CD4-positive, alpha-beta T cell (primary cell): Measurements from ENCODE around the gene ANO9. TPM values are rescaled to one million over a fixed set of nuclear protein-coding genes. Genes with fewer than 3 reads are reported as not detected.

Experiments
- ATAC-seq: fragments of 200-7000 bp; cut with Tn5 transposase; one replicate; pipeline ENCODE4 v1.10.0; 2022; ENCODE audit warnings: mild to moderate bottlenecking; ENCODE audit not compliant: poor library complexity
- CTCF ChIA-PET: fragments of 350-600 bp; sonication (Branson Sonifier 250); formaldehyde crosslinking; loops from one replicate; lab custom pipeline; 2021; ENCODE audit warnings: antibody characterized with exemption, inconsistent platforms; lab: Charles Lee
- POLR2A ChIA-PET: fragments of 350-600 bp; sonication (Branson Sonifier 250); formaldehyde crosslinking; loops from one replicate; lab custom pipeline; 2021; ENCODE audit warnings: antibody characterized with exemption, inconsistent platforms; lab: Charles Lee
- DNase-seq, 14 experiments: peaks; one replicate each; pipeline ENCODE4 v3.0.0-alpha.2; 2013 to 2020; ENCODE audit warnings: mixed read lengths in 2 of 14
- H3K27ac ChIP-seq, 2 donors: one replicate each; pipeline versions ENCODE4 v1.5.1 to v1.7.0; 2013; ENCODE audit warnings: low read length in 2 of 2, low read depth in 1 of 2, mild to moderate bottlenecking in 1 of 2
- H3K27me3 ChIP-seq, 2 experiments: 1 replicate in 1 of 2; 2 replicates in 1 of 2; pipeline versions ENCODE4 v1.6.1 to v1.7.0; 2013; ENCODE audit warnings: low read length in 2 of 2, control low read depth in 1 of 2, mild to moderate bottlenecking in 1 of 2, moderate library complexity in 1 of 2; ENCODE audit not compliant: insufficient read depth in 2 of 2, control insufficient read depth in 1 of 2
- H3K36me3 ChIP-seq: one replicate; pipeline ENCODE4 v1.6.1; 2013; ENCODE audit warnings: low read length, control low read depth; ENCODE audit not compliant: insufficient read depth
- H3K4me1 ChIP-seq: one replicate; pipeline ENCODE4 v1.6.1; 2013; ENCODE audit warnings: low read length, control low read depth; ENCODE audit not compliant: insufficient read depth
- H3K4me3 ChIP-seq: one replicate; pipeline ENCODE4 v1.5.1; 2013; ENCODE audit warnings: mild to moderate bottlenecking, low read length, moderate library complexity
- H3K9me3 ChIP-seq, 2 experiments: 1 replicate in 1 of 2; 2 replicates in 1 of 2; pipeline versions ENCODE4 v1.6.1 to v1.7.0; 2013; ENCODE audit warnings: low read length in 2 of 2, mild to moderate bottlenecking in 2 of 2, control low read depth in 1 of 2, moderate library complexity in 1 of 2; ENCODE audit not compliant: control insufficient read depth in 1 of 2, insufficient read depth in 1 of 2
- H3K27ac Mint-ChIP-seq: one replicate; pipeline ENCODE4 v1.8.0; 2020; ENCODE audit warnings: mixed read lengths
- H3K27me3 Mint-ChIP-seq: one replicate; pipeline ENCODE4 v1.8.0; 2021; ENCODE audit warnings: mixed read lengths
- H3K36me3 Mint-ChIP-seq: one replicate; pipeline ENCODE4 v1.8.0; 2021; ENCODE audit warnings: low read depth, mixed read lengths
- H3K4me1 Mint-ChIP-seq: one replicate; pipeline ENCODE4 v1.8.0; 2021; ENCODE audit warnings: low read depth, mixed read lengths
- H3K4me3 Mint-ChIP-seq: one replicate; pipeline ENCODE4 v1.8.0; 2020; ENCODE audit warnings: mild to moderate bottlenecking, mixed read lengths
- H3K9me3 Mint-ChIP-seq: one replicate; pipeline ENCODE4 v1.8.0; 2020; ENCODE audit warnings: mixed read lengths
- CTCF ChIP-seq: fragments of 200-600 bp; IDR thresholded peaks from one replicate; pipeline ENCODE4 v1.8.0; 2022; ENCODE audit warnings: antibody characterized with exemption, mild to moderate bottlenecking
- intact Hi-C, 2 experiments: fragments of 100-400 bp; cut with DNase I in 1 of 2; cut with micrococcal nuclease in 1 of 2; formaldehyde crosslinking; loops; one replicate each; pipeline versions ENCODE4 v1.15.1 to v1.9.0; 2023 to 2025; cut with DNase I, micrococcal nuclease
- total RNA-seq, 174 experiments: library from RNA in 2 of 174; stranded (reverse) in 2 of 174; gene quantifications; one replicate each; pipeline ENCODE4 v1.2.3 and lab custom pipeline; 2021 to 2026

ANO9 gene
- total RNA-seq, 2 experiments from 2014 or later: 109 to 114 TPM

- peaks cover 33% of the 10 kb centered on the region for H3K36me3 Mint-ChIP-seq
- ATAC-seq (no peak), DNase-seq (no peak)
- H3K4me1 Mint-ChIP-seq: peaks cover 43% of the 10 kb centered on the region
- no peaks in the 10 kb centered on the region for H3K9me3 Mint-ChIP-seq
- no peak overlapping the region for H3K4me3 Mint-ChIP-seq
- intact Hi-C loops: loop anchor here in 1 of 2 experiments (5.0 to 10.0 kb wide), 3 partner anchors 51 to 246 kb away; partner anchors contain the start of genes BET1L, RIC8A and RNH1
- Histone ChIP-seq H3K4me1 (peaks cover 56% of the 10 kb centered on the region), H3K36me3 (peaks cover 16% of the 10 kb centered on the region), H3K27ac (no peak overlapping the region), H3K27me3 (no peaks in the 10 kb centered on the region), H3K4me3 (no peak overlapping the region), H3K9me3 (no peaks in the 10 kb centered on the region)
- CTCF ChIA-PET: no interaction called here
- TF ChIP-seq CTCF: no peak
- POLR2A ChIA-PET: no interaction called here
- no peaks in the 10 kb centered on the region for H3K27me3 Mint-ChIP-seq
- H3K27ac Mint-ChIP-seq: no peak overlapping the region
These were observed 11.8 kb upstream of the ANO9 start for GRCh38 chr11:453564-453963.

DNA sequence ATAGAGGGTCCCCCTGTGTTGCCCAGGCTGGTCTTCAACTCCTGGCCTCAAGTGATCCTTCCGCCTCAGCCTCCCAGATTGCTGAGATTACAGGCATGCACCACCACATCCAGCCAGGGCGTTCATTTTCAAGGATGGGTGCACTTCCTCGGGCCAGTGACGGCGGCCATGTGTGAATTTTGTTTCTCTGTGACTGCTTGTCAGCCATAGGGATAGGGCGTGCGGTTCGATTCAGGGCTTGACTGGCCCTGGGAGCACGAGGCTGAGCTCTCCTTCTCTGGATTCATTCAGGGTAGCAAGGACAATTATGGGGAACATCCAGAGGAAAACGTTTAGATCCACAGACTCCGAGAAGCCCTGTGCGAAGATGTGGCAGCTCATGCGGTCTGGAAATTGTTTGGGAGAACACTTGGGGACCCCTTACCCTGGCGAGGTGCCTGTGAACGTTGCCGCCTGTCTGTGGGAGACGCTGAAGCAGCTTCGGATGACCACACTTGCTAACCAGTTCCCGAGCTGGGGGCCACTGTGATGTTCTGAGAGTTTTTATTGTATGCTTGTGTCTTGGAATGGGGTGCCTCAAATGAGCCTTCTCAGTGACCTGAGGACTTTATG lies 11.2 kb upstream of the ANO9 start:
- POLR2A ChIA-PET: no interaction called here
- H3K27ac Mint-ChIP-seq: peak overlapping the region; percentile 33
- H3K36me3 Mint-ChIP-seq: peaks cover 33% of the 10 kb centered on the region
- ATAC-seq (no peak), DNase-seq (no peak)
- no peaks in the 10 kb centered on the region for H3K27me3 Mint-ChIP-seq
- no peak for TF ChIP-seq CTCF
- Histone ChIP-seq H3K9me3 (no peaks in the 10 kb centered on the region), H3K27me3 (no peaks in the 10 kb centered on the region), H3K4me1 (peaks cover 62% of the 10 kb centered on the region), H3K27ac (no peak overlapping the region), H3K4me3 (no peak overlapping the region), H3K36me3 (peaks cover 16% of the 10 kb centered on the region)
- peak overlapping the region; percentile 30 for H3K4me3 Mint-ChIP-seq
- CTCF ChIA-PET: no interaction called here
- H3K9me3 Mint-ChIP-seq: no peaks in the 10 kb centered on the region
- intact Hi-C loops: loop anchor here in 1 of 2 experiments (5.0 to 10.0 kb wide), 3 partner anchors 52 to 246 kb away; partner anchors contain the start of genes BET1L, RIC8A and RNH1
- peaks cover 48% of the 10 kb centered on the region for H3K4me1 Mint-ChIP-seq

DNA sequence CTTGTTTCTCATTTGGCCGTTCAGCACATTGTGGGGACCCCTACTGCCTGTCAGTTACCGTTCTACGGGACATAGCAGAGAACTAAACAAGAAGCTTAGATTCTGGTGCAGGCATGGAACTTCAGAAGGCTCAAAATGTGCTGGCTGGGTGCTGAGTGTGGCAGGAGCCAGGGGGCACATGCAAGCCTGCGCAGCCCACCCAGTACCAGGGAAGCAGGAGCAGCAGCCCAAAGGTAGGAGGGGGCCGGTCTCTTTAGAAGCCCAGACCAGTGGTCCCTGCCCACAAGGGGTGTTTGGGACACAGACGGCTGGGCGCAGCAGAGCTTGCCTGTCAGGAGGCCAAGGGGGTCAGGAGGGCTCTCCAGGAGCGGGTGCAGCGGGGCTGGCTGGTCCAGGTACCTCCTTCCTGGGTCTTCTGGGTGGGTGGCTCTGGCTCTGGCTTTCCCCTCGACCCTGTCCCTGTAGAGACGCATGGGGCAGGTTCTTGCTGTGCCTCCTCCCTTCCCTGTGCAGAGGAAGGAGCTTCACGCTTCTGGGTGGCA lies 10.5 kb upstream of the ANO9 start:
- Mint-ChIP-seq H3K36me3 (peaks cover 33% of the 10 kb centered on the region), H3K27ac (no peak overlapping the region), H3K9me3 (no peaks in the 10 kb centered on the region), H3K27me3 (no peaks in the 10 kb centered on the region), H3K4me3 (peak overlapping the region; percentile 99), H3K4me1 (peaks cover 42% of the 10 kb centered on the region)
- Histone ChIP-seq H3K27me3 (no peaks in the 10 kb centered on the region), H3K36me3 (peaks cover 16% of the 10 kb centered on the region), H3K4me3 (no peak overlapping the region), H3K9me3 (no peaks in the 10 kb centered on the region), H3K27ac (no peak overlapping the region), H3K4me1 (peaks cover 61% of the 10 kb centered on the region)
- CTCF ChIA-PET: no interaction called here
- TF ChIP-seq CTCF: no peak
- DNase-seq (no peak), ATAC-seq (no peak)
- intact Hi-C loops: loop anchor here in 1 of 2 experiments (5.0 to 10.0 kb wide), 3 partner anchors 53 to 245 kb away; partner anchors contain the start of genes BET1L, RIC8A and RNH1
- POLR2A ChIA-PET: interaction anchor here (3.6 kb wide), 1 partner anchor 54 kb away, joined by 27 read pairs; the partner anchor contains the start of gene RNH1
